22Rv1 (cell line): ENCODE data around the gene GLUL.
"Not testable (repeated sequence)": the region's sequence is repeated elsewhere in the genome, so short reads cannot be mapped to it uniquely, and the experiment has no call there.

Source experiments
- H3K27ac ChIP-seq: fragments of 450-650 bp; 2 replicates; pipeline ENCODE4 v1.5.1; 2017
- ZFX ChIP-seq: fragments of 450-650 bp; IDR thresholded peaks from 2 replicates; pipeline ENCODE4 v1.6.1; 2017; ENCODE audit warnings: antibody characterized with exemption, borderline replicate concordance
- TF ChIP-seq, protein P1 (sequence below): fragments of 450-650 bp; IDR thresholded peaks from 2 replicates; pipeline ENCODE4 v1.5.1; 2017; ENCODE audit warnings: mild to moderate bottlenecking

GLUL gene

DNA sequence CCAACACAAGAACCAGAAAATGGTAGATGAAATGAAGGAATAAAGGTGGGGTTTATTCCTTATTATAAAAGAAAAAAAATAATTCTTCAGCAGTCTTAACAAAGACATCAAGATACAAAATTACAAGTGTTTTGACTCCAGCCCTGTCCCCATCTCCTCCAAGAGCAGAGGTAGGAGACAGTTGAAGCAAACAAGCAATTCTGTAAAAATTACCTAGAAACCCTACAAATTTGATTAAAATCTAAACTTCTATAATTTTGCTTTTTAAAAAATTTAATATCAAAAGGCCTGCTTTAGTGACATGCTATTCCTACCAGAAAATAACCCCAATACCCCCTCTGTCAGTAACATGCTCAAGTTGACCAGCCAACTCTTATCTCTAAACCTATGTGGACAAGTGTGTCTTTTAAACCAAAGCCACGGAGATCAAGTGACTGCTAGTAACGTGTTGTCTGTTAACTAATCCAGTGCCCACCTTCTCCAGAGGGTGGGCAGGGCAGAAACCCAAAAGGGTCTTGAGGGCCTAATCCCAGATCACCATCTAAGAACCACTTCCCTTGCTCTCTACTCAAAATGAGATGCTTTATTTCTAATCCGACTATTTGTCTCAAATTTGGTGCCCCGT lies 8.4 kb downstream of the GLUL start:
- peak overlapping the region; percentile 9; the same call in 1 of the 2 replicates for H3K27ac ChIP-seq

DNA sequence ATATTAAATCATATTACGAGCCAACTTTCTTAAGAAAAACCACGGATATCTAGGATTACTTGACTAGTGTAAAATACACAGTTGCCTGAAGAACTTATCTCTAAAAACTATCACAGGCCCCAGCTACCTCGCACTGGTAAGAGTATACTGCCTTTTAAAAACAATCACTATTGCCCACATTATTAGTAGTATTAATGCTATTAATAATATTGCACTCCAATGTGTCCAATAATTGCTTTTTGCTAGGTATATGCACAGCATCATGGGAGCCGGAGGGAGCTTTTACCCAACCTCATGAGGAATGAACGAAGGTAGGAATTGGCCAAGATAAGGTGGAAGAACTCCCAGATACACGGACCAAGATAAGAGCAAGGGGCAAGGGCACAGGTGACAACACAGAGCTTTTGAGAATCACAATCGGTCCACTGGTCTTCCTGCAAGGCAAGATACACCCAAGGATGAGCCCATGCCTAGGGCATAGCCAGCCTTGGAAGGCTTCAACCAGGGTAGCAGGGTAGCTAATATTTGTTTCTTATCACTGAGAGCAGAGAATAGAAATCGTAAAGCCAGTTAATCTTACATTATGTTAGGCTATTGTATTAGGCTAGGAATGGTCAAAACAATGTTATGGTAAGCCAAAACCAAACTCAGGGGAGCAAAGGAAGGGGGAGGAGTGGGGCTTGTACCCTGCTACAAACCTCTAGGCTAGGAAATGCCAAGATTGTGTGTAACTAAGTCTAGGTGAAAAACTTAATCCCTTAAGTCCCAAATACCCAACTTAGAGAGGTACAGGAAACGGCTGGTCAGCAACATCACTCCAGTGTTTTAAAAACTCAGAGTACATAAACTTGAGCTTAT lies 9.4 kb downstream of the GLUL start:
- H3K27ac ChIP-seq = peak overlapping the region; percentile 9; the same call in 1 of the 2 replicates
- TF ChIP-seq, protein P1, sequence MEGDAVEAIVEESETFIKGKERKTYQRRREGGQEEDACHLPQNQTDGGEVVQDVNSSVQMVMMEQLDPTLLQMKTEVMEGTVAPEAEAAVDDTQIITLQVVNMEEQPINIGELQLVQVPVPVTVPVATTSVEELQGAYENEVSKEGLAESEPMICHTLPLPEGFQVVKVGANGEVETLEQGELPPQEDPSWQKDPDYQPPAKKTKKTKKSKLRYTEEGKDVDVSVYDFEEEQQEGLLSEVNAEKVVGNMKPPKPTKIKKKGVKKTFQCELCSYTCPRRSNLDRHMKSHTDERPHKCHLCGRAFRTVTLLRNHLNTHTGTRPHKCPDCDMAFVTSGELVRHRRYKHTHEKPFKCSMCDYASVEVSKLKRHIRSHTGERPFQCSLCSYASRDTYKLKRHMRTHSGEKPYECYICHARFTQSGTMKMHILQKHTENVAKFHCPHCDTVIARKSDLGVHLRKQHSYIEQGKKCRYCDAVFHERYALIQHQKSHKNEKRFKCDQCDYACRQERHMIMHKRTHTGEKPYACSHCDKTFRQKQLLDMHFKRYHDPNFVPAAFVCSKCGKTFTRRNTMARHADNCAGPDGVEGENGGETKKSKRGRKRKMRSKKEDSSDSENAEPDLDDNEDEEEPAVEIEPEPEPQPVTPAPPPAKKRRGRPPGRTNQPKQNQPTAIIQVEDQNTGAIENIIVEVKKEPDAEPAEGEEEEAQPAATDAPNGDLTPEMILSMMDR = no peak
- TF ChIP-seq ZFX = no peak

More for the DNA sequence above, 8.4 kb downstream of the GLUL start:
- no peak for TF ChIP-seq ZFX
- TF ChIP-seq, protein P1 = no peak

DNA sequence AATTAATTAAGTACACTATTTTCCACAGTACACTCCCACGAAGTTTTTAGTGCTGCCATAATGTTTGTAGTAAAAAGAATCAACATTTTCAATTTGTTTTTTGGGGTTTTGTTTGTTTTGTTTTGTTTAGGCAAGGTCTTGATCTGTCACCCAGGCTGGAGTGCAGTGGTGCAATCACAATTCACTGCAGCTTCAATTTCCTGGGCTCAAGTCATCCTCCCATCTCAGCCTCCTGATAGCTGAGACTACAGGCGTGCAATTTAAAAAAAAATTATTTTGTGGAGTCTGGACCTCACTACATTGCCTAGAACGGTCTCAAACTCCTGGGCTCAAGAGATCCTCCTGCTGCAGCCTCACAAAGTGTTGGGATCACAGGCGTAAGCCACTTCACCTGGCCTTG lies 11.4 kb downstream of the GLUL start:
- TF ChIP-seq, protein P1 = no peak
- H3K27ac ChIP-seq = no peak overlapping the region

DNA sequence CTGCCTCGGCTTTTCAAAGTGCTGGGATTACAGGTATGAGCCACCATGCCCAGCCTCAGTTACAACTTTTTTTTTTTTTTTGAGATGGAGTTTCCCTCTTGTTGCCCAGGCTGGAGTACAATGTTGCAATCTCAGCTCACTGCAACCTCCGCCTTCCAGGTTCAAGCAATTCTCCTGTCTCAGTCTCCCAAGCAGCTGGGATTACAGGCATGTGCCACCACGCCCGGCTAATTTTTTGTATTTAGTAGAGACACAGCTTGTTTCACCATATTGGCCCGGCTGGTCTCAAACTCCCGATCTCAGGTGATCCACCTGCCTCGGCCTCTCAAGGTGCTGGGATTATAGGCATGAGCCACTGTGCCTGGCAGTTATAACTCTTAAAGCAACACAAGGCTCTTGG lies 11.8 kb downstream of the GLUL start:
- H3K27ac ChIP-seq = not testable (repeated sequence)

DNA sequence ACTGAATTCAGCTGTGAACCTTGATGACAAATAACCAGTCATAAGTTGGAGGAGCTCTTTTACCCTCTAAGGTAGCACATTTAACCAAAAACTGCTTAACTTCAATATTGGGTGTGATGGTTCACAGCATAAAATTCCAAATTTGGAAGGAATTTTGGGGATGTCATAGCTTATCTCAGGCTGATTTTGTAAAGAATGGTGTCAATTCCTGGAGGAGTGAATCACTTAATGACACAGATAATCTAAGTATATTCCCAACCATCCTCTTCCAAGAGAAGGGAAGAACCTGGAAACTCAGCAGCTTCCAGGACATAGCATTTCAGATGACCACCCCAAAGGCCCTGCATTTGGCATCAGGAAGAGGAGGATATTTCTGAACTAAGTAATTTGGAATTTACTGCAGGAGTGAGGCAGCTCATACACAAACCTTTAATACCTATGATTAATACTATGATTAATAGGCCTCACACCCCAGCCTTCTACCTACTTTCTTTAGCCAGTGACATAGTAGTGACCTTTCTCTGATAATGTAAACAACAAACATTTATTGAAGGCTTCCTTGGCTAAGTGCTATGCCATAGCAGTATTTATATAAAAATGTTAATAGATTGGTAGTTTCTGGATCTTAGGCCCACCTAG lies 14.5 kb downstream of the GLUL start:
- no peak overlapping the region for H3K27ac ChIP-seq
- TF ChIP-seq, protein P1 = no peak
- no peak for TF ChIP-seq ZFX

DNA sequence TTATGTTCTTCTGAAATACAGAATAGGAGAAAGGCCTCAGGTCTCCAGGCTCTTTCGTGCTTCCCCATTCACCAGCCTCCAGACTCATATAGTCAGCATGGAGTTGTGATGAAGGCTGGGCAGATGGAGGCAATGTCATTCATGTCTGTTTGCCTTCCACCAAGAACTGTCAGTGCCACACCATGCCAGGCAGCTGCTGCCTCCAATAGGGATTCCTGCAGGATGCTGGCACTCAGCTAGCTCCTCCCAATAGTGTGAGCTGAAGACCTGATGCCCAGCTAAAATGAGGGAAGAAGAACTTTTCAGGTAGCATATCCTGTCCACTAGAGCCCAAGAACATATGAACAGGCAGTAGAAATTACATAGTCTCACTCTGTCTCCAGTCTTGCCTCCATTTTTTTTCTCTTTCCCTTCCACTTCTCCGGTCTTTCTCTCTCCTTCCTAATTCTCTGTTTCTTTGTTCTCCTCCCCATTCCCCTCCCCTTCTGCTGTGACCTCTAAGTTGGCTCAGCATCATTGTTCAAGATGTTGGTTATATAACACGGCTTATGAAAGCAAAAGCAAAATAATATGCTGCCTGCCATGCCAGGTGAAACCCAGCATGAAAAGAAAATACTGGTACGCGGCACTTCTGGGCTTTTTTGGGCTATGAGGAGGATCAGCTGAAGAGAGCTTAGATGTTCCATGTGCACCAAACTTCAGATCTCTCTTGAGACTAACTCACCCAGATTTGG lies 17.3 kb downstream of the GLUL start:
- TF ChIP-seq, protein P1 = no peak
- TF ChIP-seq ZFX = no peak
- H3K27ac ChIP-seq = no peak overlapping the region

DNA sequence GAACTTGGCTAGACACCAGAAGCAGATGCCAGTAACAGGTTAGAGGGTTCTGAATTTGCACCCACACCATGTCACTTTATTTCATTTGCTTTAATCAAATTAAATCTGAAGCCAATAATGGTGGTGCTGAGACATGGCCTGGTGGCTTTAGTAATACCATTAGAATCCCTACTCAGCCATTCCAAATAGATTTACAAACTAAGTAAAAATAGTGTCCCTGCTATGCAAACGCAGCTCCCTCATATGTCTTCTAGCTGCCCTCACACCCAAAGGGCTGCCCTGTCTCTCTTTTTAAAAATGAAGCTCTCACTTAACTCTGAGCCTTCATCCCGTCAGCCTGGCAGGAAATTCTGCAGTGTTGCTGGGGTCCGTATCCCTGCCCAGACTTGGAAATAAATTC lies 21.1 kb downstream of the GLUL start:
- no peak for TF ChIP-seq ZFX
- TF ChIP-seq, protein P1 = no peak
- H3K27ac ChIP-seq = no peak overlapping the region
